OCI-M2 (cell line): Measurements from ENCODE around the gene PEX11G.

Experiments used
- DNase-seq: peaks from one replicate; lab custom pipeline; 2025; ENCODE audit not compliant: unreplicated experiment; lab: John Stamatoyannopoulos, UW

Gene PEX11G

GRCh38 chr19:7488736-7489353 is at the start of gene PEX11G:
TSS of gene PEX11G (minus strand) at chr19:7489035. CDS start at chr19:7489010, 25 bp downstream.
- DNase-seq: no peak

DNA sequence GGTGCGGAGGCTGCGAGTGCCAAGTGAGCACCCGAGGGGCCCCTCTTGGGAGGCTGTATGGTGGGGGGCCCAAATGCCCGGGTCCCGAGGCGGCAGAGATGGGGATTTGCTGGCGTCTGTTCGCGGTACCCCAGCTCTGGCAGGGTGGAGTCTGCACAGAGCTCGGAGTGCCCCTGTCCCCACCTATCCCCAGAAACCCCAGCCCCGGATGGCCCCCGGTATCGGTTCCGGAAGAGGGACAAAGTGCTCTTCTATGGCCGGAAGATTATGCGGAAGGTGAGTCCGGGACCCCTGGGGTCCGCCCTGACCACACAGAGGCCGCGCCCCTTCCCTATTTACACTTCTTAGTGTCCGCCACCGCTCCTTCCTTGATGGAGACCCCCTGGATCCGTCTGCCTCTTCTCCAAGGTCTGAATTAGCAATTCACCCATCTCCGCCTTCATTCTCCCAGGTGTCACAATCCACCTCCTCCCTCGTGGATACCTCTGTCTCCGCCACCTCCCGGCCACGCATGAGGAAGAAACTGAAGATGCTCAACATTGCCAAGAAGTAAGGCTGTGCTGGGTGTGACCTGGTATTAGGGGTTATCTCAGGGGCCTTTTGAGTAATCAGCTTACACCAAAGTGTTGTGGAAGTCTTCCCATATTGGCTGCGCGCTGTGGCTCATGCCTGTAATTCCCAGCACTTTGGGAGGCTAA is 47.3 kb upstream of the PEX11G start:
- no peak for DNase-seq

- DNase-seq: peak; percentile 31
These were observed 46.5 kb upstream of the PEX11G start, which contains the start of gene PNPLA6 for GRCh38 chr19:7535047-7535997. TSS of gene PNPLA6 (plus strand) at chr19:7535717. CDS start at chr19:7535789, 72 bp downstream.

DNA sequence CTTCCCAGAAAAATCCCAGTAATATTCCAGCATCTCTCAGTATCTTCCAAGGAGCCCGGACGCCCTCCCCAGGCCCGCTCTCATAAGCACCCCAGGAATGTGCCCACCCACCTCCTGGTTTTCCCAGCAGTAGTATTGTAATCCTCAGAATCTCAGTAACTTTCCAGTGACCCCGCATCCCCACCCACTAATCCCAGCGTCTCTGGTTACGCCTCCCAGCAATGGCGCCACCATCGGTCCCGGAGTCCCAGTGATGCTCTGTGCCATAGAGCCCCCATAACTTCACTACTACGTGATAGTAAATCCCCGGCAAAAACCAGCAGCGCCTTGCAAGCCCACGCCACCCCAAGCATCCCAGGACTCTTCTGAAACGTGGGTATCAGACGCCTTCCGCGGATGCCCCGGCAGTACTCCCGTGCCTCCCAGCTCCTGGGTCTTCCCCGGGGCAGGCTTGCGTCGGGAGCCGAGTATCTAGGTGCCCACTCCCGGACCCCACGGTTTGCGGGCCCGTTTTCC is 45.8 kb upstream of the PEX11G start:
- DNase-seq: no peak

GRCh38 chr19:7533925-7534480 is 45.2 kb upstream of the PEX11G start:
- no peak for DNase-seq

DNA sequence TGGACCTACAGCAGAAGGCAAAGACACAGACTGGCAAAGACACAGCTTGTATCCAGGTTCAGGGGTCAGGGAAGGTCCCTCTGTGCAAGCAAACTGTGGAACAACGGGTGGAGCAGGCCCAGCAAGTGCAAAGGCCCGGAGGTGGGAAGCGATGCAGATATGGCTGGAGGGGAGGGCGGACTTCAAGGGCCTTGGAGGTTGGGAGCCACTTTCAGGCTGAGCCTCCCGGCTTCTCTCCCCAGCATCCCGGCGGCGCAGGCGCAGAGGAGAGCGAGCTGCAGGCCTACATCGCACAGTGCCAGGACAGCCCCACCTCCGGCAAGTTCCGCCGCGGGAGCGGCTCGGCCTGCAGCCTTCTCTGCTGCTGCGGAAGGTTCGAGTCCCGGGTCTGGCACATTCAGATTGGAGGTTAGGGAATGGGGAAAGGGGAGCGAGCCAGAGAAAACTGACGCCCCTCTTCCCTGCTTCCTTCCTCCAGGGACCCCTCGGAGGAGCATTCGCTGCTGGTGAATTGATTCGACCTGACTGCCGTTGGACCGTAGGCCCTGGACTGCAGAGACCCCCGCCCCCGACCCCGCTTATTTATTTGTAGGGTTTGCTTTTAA is 44.5 kb upstream of the PEX11G start:
- no peak for DNase-seq

GRCh38 chr19:7529610-7530490 is 41.0 kb upstream of the PEX11G start:
- DNase-seq: no peak

GRCh38 chr19:7529246-7529600 is 40.4 kb upstream of the PEX11G start:
- no peak for DNase-seq

DNA sequence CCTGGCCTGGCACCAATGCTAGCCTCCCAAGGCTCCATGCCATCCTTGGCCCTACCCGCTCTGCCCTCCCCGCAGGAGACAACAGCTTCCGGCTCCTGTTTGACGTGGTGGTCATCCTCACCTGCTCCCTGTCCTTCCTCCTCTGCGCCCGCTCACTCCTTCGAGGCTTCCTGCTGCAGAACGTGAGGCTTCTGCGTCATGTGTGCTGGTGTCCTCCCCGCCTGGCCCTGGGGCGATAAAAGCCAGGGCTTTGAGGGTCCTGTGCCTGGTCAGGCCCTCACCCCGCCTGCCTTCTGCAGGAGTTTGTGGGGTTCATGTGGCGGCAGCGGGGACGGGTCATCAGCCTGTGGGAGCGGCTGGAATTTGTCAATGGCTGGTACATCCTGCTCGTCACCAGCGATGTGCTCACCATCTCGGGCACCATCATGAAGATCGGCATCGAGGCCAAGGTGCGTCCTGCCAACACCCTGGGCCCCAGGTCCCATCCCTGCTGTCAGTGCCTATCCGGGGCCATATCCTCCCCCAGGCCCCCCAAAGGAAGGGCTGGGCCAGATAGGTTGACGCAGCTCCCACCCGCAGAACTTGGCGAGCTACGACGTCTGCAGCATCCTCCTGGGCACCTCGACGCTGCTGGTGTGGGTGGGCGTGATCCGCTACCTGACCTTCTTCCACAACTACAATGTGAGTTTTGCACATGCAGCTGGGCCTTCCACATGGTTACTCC is 39.8 kb upstream of the PEX11G start:
- no peak for DNase-seq

DNA sequence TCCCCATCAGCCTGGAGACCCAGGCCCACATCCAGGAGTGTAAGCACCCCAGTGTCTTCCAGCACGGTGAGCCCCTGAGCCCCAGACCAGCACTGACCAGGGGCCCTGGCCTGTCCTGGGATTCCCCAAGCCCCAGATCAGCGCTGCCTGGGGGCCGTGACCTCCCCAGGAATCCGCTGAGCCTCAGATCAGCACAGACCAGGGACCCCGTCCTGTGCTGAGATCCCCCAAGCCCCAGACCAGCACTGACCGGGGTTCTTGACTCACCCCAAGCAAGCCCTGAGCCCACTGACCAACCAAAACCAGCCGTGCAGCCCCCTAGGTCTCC is 39.3 kb upstream of the PEX11G start:
- DNase-seq: no peak

DNA sequence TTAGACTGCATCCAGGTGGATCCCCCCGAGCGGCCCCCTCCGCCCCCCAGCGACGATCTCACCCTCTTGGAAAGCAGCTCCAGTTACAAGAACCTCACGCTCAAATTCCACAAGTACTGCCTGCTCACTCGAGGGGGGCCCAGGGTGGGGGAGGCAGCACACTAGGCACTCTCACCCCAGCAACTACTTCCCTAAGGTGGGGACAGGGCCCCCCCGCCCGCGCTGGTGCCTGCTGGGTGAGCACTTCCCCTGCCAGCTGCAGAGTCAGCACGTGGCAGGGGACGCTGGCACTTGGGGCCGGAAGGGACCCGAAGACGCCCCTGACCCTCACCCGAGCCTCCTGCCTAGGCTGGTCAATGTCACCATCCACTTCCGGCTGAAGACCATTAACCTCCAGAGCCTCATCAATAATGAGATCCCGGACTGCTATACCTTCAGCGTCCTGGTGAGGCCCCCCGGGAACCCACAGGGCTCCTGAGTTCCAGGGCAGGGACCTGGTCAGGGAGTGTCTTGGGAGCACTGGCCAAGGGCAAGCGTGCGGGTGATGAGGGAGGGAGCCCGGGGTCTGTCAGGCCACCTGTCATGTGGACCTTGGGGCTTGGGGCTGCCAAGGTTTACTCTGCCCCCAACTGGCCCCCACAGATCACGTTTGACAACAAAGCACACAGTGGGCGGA is 38.8 kb upstream of the PEX11G start:
- no peak for DNase-seq

- no peak for DNase-seq
These were observed 37.5 kb upstream of the PEX11G start for GRCh38 chr19:7526059-7526929.

DNA sequence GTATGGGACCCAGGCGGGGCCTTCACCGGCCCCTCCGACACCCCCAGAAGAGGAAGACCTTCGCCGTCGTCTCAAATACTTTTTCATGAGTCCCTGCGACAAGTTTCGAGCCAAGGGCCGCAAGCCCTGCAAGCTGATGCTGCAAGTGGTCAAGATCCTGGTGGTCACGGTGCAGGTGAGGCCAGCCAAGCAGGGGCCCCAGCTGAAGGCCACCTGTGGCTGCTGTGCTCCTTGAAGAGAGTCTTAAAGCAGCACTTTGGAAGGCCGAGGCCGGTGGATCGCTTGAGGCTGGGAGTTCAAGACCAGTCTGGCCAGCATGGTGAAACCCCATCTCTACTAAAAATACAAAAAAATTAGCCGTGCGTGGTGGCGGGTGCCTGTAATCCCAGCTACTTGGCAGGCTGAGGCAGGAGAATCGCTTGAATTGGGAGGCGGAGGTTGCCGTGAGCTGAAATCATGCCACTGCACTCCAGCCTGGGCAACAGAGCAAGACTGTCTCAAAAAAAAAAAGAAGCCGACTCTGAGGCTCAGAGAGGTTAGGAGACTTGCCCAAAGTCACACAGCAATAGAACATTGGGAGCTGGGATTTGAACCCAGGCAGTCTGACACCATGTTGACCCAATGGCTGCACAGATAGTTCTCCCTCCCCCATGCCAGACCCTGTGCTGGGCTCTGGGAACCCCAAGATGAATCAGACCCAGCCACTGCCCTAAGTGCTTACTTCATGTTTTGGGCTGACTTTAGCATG is 36.3 kb upstream of the PEX11G start:
- no peak for DNase-seq

- no peak for DNase-seq
These were observed 35.7 kb upstream of the PEX11G start for GRCh38 chr19:7524523-7524922.

GRCh38 chr19:7522923-7523667 is 34.3 kb upstream of the PEX11G start:
- DNase-seq: no peak
